Gastrocnemius medialis (tissue), 4 donors: ENCODE results near the gene ZYX. TPM values are rescaled to one million over a fixed set of nuclear protein-coding genes. Genes with fewer than 3 reads are reported as not detected.

Experiments used
- ATAC-seq, 2 donors: fragments of 150-250 bp; one replicate each; pipeline ENCODE4 v1.9.1; 2016
- DNase-seq, 2 donors: peaks; one replicate each; pipeline ENCODE4 v3.0.0-alpha.2; 2019
- H3K27ac ChIP-seq, 4 donors: fragments of 200-600 bp; sonication (generic); 1 replicate in 1 of 4; 2 replicates in 3 of 4; pipeline ENCODE4 v1.5.1; 2016 to 2018; ENCODE audit warnings: mild to moderate bottlenecking in 2 of 4, moderate library complexity in 1 of 4
- H3K27me3 ChIP-seq, 3 donors: fragments of 200-600 bp; sonication (generic) in 2 of 3; 1 replicate in 1 of 3; 2 replicates in 2 of 3; pipeline versions ENCODE4 v1.5.1 to v1.6.0; 2016 to 2019; ENCODE audit warnings: mild to moderate bottlenecking in 1 of 3, moderate library complexity in 1 of 3
- H3K36me3 ChIP-seq, 2 donors: fragments of 200-600 bp; sonication (generic) in 1 of 2; one replicate each; pipeline ENCODE4 v1.5.1; 2017 to 2018
- H3K4me1 ChIP-seq, 2 donors: fragments of 200-600 bp; sonication (generic) in 1 of 2; one replicate each; pipeline ENCODE4 v1.5.1; 2016 to 2017; ENCODE audit warnings: mild to moderate bottlenecking in 2 of 2
- H3K4me3 ChIP-seq, 4 donors: fragments of 200-600 bp; sonication (generic) in 3 of 4; 1 replicate in 1 of 4; 2 replicates in 3 of 4; pipeline ENCODE4 v1.5.1; 2016 to 2019; ENCODE audit warnings: mild to moderate bottlenecking in 2 of 4
- H3K9me3 ChIP-seq, 3 donors: fragments of 200-600 bp; sonication (generic) in 2 of 3; 1 replicate in 1 of 3; 2 replicates in 2 of 3; pipeline ENCODE4 v1.5.1; 2016 to 2019
- POLR2A ChIP-seq, 2 donors: fragments of 450-650 bp; IDR thresholded peaks; one replicate each; pipeline ENCODE4 v1.6.1; 2017; ENCODE audit warnings: antibody characterized with exemption in 2 of 2, mild to moderate bottlenecking in 2 of 2, moderate library complexity in 2 of 2
- in situ Hi-C, 4 donors: fragments of 200-750 bp; cut with MboI; loops; one replicate each; pipeline versions ENCODE4 v1.15.0 to v1.8.0; 2017; ENCODE audit warnings: low sequenced_read_pairs in 4 of 4
- intact Hi-C: fragments of 100-400 bp; cut with DNase I; formaldehyde crosslinking; loops from one replicate; pipeline ENCODE4 v1.15.1; 2023; ENCODE audit warnings: low total_unique reads
- total RNA-seq, 4 donors: library from RNA; depleted of rRNA; stranded (reverse); fragments of >200 nt; gene quantifications; one replicate each; pipeline versions ENCODE4 v1.1.0 to v1.2.3, GENCODE V29; 2016
- TF ChIP-seq, protein P1 (sequence below), 5 experiments: fragments of 450-650 bp in 3 of 5; fragments of 200-600 bp in 2 of 5; sonication (generic) in 2 of 5; IDR thresholded peaks in 4 of 5; conservative IDR thresholded peaks in 1 of 5; 1 replicate in 4 of 5; 2 replicates in 1 of 5; pipeline ENCODE4 v1.5.1; 2016 to 2019; ENCODE audit warnings: antibody characterized with exemption in 5 of 5, mild to moderate bottlenecking in 3 of 5, moderate library complexity in 3 of 5

The ZYX gene
- total RNA-seq, 4 donors from 2014 or later: 27.1 to 81.8 (median 43.2) TPM

DNA sequence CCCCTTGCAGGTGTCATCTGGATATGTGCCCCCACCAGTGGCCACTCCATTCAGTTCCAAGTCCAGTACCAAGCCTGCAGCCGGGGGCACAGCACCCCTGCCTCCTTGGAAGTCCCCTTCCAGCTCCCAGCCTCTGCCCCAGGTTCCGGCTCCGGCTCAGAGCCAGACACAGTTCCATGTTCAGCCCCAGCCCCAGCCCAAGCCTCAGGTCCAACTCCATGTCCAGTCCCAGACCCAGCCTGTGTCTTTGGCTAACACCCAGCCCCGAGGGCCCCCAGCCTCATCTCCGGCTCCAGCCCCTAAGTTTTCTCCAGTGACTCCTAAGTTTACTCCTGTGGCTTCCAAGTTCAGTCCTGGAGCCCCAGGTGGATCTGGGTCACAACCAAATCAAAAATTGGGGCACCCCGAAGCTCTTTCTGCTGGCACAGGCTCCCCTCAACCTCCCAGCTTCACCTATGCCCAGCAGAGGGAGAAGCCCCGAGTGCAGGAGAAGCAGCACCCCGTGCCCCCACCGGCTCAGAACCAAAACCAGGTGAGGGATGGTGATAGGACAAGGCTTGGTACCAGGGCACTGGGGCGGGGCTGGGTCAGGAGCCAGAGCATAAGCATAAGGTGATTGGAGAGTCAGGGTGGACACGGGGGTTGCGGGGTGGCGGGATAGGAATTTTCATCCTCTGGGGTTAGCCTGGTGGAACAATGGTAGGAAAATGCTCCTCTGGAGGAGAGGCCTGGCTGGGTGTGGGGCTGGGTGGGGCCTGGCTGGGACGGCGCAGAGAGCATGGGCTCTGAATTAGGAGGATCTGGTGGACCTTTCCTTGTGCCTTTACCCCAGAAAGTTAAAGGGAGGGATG lies 1.9 kb downstream of the ZYX start:
- intact Hi-C loops (loop anchor here (5.0 to 10.0 kb wide), 2 partner anchors 51 to 522 kb away; partner anchors contain the start of gene TCAF1), in situ Hi-C loops (no loop called here)
- TF ChIP-seq, protein P1, sequence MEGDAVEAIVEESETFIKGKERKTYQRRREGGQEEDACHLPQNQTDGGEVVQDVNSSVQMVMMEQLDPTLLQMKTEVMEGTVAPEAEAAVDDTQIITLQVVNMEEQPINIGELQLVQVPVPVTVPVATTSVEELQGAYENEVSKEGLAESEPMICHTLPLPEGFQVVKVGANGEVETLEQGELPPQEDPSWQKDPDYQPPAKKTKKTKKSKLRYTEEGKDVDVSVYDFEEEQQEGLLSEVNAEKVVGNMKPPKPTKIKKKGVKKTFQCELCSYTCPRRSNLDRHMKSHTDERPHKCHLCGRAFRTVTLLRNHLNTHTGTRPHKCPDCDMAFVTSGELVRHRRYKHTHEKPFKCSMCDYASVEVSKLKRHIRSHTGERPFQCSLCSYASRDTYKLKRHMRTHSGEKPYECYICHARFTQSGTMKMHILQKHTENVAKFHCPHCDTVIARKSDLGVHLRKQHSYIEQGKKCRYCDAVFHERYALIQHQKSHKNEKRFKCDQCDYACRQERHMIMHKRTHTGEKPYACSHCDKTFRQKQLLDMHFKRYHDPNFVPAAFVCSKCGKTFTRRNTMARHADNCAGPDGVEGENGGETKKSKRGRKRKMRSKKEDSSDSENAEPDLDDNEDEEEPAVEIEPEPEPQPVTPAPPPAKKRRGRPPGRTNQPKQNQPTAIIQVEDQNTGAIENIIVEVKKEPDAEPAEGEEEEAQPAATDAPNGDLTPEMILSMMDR (IDR thresholded peaks at IDR 0.05 in 4 of 5, conservative IDR thresholded peaks at IDR 0.05 in 1 of 5): no peak
- no peak for TF ChIP-seq POLR2A (IDR thresholded peaks at IDR 0.05)
- Histone ChIP-seq H3K4me3 (peak overlapping the region; percentile 78 to 99 (median 86)), H3K27me3 (no peaks in the 10 kb centered on the region), H3K36me3 (peaks cover 0 to 9% of the 10 kb centered on the region in 2 donors), H3K4me1 (peaks cover 51 to 57% of the 10 kb centered on the region in 2 donors), H3K27ac (peak overlapping the region; percentile 92 to 100 (median 98)), H3K9me3 (no peaks in the 10 kb centered on the region)
- ATAC-seq: no peak
- no peak for DNase-seq

DNA sequence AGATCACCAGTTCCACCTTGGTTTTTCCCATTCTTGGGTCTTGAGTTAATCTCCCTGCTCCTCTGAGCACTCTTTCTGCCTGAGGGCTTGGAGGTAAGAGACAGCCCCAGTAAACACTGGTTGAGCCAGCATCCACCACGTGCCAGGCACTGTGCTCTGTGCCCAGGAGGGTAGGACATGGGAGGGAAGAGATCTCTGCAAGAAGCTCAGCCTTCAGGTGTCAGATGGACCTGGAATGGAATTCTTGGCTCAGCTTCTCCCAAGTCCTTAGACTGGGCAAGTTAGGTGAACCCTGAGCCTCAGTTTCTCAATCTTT lies 2.5 kb downstream of the ZYX start:
- peak overlapping the region in 2 of 4 donors; percentile 78 to 99 for H3K4me3 ChIP-seq
- DNase-seq (peak in 1 of 2 donors; percentile 48), ATAC-seq (no peak)
- TF ChIP-seq, protein P1 (IDR thresholded peaks at IDR 0.05 in 4 of 5, conservative IDR thresholded peaks at IDR 0.05 in 1 of 5): no peak
- TF ChIP-seq POLR2A (IDR thresholded peaks at IDR 0.05): no peak
- no peaks in the 10 kb centered on the region for H3K9me3 ChIP-seq
- H3K27ac ChIP-seq: peak overlapping the region; percentile 92 to 100 (median 98)
- peaks cover 0 to 14% of the 10 kb centered on the region in 2 donors for H3K36me3 ChIP-seq
- intact Hi-C loops (loop anchor here (5.0 to 10.0 kb wide), 2 partner anchors 51 to 521 kb away; partner anchors contain the start of gene TCAF1), in situ Hi-C loops (no loop called here)
- no peaks in the 10 kb centered on the region for H3K27me3 ChIP-seq
- peaks cover 51 to 57% of the 10 kb centered on the region in 2 donors for H3K4me1 ChIP-seq

DNA sequence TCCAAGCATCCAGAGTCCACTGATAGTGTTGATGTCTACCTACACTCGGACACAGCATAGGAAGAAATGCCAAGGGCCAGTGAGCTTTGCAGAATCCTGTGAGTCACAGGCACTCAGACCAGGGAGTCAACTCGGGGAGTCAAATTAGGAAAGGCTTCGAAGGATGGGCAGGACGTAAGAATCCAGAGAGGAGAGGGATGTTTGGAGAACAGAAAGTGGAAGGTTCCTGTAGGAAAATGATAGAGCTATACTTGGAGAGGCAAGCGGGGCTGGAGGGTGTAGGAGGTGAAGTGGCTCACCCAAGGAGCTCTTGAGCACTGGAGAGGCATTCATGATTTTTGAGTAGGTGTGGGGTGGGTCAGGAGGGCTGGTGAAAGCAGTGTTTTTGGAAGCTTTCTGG lies 3.0 kb downstream of the ZYX start:
- no peaks in the 10 kb centered on the region for H3K9me3 ChIP-seq
- intact Hi-C loops: loop anchor here (5.0 to 10.0 kb wide), 2 partner anchors 52 to 521 kb away; partner anchors contain the start of gene TCAF1
- H3K4me3 ChIP-seq: peak overlapping the region in 2 of 4 donors; percentile 24 to 78
- H3K4me1 ChIP-seq: peaks cover 49 to 52% of the 10 kb centered on the region in 2 donors
- ATAC-seq (no peak), DNase-seq (peak in 1 of 2 donors; percentile 38)
- H3K27ac ChIP-seq: peak overlapping the region; percentile 92 to 100 (median 98)
- H3K36me3 ChIP-seq: peaks cover 0 to 20% of the 10 kb centered on the region in 2 donors
- no peak for TF ChIP-seq POLR2A (IDR thresholded peaks at IDR 0.05)
- TF ChIP-seq, protein P1 (IDR thresholded peaks at IDR 0.05 in 4 of 5, conservative IDR thresholded peaks at IDR 0.05 in 1 of 5): no peak
- in situ Hi-C loops: no loop called here
- no peaks in the 10 kb centered on the region for H3K27me3 ChIP-seq

DNA sequence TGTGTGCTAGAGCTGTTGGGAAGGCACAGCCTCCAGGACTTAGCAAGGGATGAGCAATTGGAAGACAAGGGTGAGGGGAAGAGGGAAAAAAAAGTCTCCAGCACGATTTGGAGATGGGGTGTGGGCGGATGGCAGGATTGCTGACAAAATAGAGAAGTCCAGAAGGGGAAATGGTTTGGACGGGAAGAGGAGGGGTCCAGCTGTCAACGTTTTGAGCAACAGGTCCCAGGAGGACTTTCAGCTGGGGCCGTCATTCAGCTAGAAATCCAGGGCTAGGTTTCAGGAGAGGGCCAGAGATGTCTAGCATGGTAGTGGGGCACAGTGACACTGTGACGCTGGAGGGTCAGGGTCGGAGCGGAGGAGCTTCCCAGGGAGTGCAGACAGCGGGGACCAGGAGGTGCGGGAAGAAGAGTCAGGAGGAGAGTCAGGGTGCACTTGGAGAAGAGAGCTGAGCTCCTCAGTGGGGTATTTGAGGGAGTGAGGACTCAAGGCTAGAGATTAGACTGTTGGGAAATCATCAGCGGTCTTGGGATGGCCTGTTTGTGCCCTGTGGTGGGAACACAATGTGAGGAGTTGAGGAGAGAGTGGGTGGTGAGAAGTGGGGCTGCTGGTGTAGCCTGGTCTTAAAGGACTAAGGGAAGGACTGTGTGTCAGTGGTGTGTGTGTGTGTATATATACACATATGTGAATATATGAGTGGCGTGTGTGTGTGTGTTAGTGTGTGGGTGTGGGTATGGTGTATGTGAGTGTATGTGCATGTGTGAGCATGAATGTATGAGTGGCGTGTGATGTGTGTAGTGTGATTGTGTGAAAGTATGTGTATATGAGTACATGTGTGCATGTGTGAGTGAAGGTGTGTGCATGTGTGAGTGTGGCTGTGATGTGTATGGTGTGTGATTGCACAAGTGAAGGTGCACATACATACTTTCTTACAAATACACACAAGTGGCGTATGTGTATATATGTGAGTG lies 3.8 kb downstream of the ZYX start:
- Histone ChIP-seq H3K36me3 (peaks cover 0 to 28% of the 10 kb centered on the region in 2 donors), H3K27ac (peak overlapping the region; percentile 92 to 100 (median 98)), H3K4me1 (peaks cover 42 to 44% of the 10 kb centered on the region in 2 donors), H3K27me3 (no peaks in the 10 kb centered on the region), H3K9me3 (no peaks in the 10 kb centered on the region), H3K4me3 (peak overlapping the region; percentile 7 to 78 (median 22))
- ATAC-seq: no peak
- no peak for DNase-seq
- in situ Hi-C loops: no loop called here
- no peak for TF ChIP-seq POLR2A (IDR thresholded peaks at IDR 0.05)
- TF ChIP-seq, protein P1 (IDR thresholded peaks at IDR 0.05 in 4 of 5, conservative IDR thresholded peaks at IDR 0.05 in 1 of 5): no peak
- intact Hi-C loops: loop anchor here (5.0 to 10.0 kb wide), 2 partner anchors 53 to 520 kb away; partner anchors contain the start of gene TCAF1
